DOHH2 (cell line): ENCODE measurements around the gene PRRT3.

Experiments used
- H3F3A ChIP-seq: fragments of 200-600 bp; sonication (generic), shearing (Covaris generic); 2 replicates; pipeline ENCODE4 v1.6.0; 2016; ENCODE audit warnings: antibody characterized with exemption, mild to moderate bottlenecking; ENCODE audit not compliant: control insufficient read depth, insufficient read depth
- H3K27ac ChIP-seq: fragments of 200-600 bp; sonication (generic); 2 replicates; pipeline ENCODE4 v1.5.1; 2014; ENCODE audit warnings: low read depth, mild to moderate bottlenecking, low read length, moderate library complexity
- H3K27me3 ChIP-seq: fragments of 200-600 bp; sonication (generic); 2 replicates; pipeline ENCODE4 v1.6.1; 2014; ENCODE audit warnings: mild to moderate bottlenecking, low read length, mixed read lengths; ENCODE audit not compliant: control insufficient read depth
- H3K36me3 ChIP-seq: fragments of 200-600 bp; sonication (generic); 2 replicates; pipeline ENCODE4 v1.6.1; 2014; ENCODE audit warnings: mild to moderate bottlenecking, low read length, moderate library complexity, mixed read lengths; ENCODE audit not compliant: control insufficient read depth
- H3K4me1 ChIP-seq: fragments of 200-600 bp; sonication (generic); 2 replicates; pipeline ENCODE4 v1.6.1; 2014; ENCODE audit warnings: mild to moderate bottlenecking, low read length, mixed read lengths; ENCODE audit not compliant: control insufficient read depth
- H3K4me2 ChIP-seq: fragments of 200-600 bp; sonication (generic); 2 replicates; pipeline ENCODE4 v1.6.0; 2014; ENCODE audit warnings: mild to moderate bottlenecking, low read length, moderate library complexity
- H3K4me3 ChIP-seq: fragments of 200-600 bp; sonication (generic); 2 replicates; pipeline ENCODE4 v1.5.1; 2014; ENCODE audit warnings: mild to moderate bottlenecking, low read length, mixed read lengths
- H3K79me2 ChIP-seq: fragments of 200-600 bp; sonication (generic); 2 replicates; pipeline ENCODE4 v1.6.1; 2014; ENCODE audit warnings: mild to moderate bottlenecking, low read length, mixed read lengths; ENCODE audit not compliant: control insufficient read depth
- H3K9me2 ChIP-seq: fragments of 200-600 bp; sonication (generic); replicated peaks from 2 replicates; pipeline ENCODE4 v1.6.1; 2014; ENCODE audit warnings: mild to moderate bottlenecking, low read length, mixed read lengths; ENCODE audit not compliant: control insufficient read depth
- H3K9me3 ChIP-seq: fragments of 200-600 bp; sonication (generic); 2 replicates; pipeline ENCODE4 v1.6.1; 2014; ENCODE audit warnings: antibody characterized with exemption, low read length, mixed read lengths; ENCODE audit not compliant: control insufficient read depth, insufficient read depth
- H4K20me1 ChIP-seq: fragments of 200-600 bp; sonication (generic); 2 replicates; pipeline ENCODE4 v1.6.0; 2014; ENCODE audit warnings: low read depth, mild to moderate bottlenecking, antibody characterized with exemption, low read length, moderate library complexity; ENCODE audit not compliant: control insufficient read depth, insufficient read depth
- CTCF ChIP-seq: fragments of 200-600 bp; sonication (generic); IDR thresholded peaks from one replicate; pipeline ENCODE4 v1.5.1; 2014; ENCODE audit warnings: antibody characterized with exemption, mild to moderate bottlenecking, low read depth, low read length; ENCODE audit not compliant: poor library complexity, severe bottlenecking
- EZH2phosphoT487 ChIP-seq: fragments of 200-600 bp; sonication (generic); IDR thresholded peaks from 2 replicates; pipeline ENCODE4 v1.6.1; 2017; ENCODE audit warnings: borderline replicate concordance, mild to moderate bottlenecking, antibody characterized with exemption, low read length, moderate library complexity, mixed read lengths

The PRRT3 gene

GRCh38 chr3:9986230-9986725 is 34.1 kb upstream of the PRRT3 start:
- no peaks in the 10 kb centered on the region for H4K20me1 ChIP-seq
- no peak overlapping the region for H3K27ac ChIP-seq
- peak overlapping the region; percentile 73 for H3K4me3 ChIP-seq
- H3K27me3 ChIP-seq = no peaks in the 10 kb centered on the region
- peaks cover 28% of the 10 kb centered on the region for H3K36me3 ChIP-seq
- TF ChIP-seq CTCF (no peak), EZH2phosphoT487 (no peak)
- peaks cover 77% of the 10 kb centered on the region for H3K79me2 ChIP-seq
- no peaks in the 10 kb centered on the region for H3K9me3 ChIP-seq
- H3K4me2 ChIP-seq = peak overlapping the region; percentile 67
- H3K4me1 ChIP-seq = peaks cover 22% of the 10 kb centered on the region
- H3F3A ChIP-seq = no peaks in the 10 kb centered on the region
- no peaks in the 10 kb centered on the region for H3K9me2 ChIP-seq

GRCh38 chr3:9980251-9980650 is 28.0 kb upstream of the PRRT3 start:
- Histone ChIP-seq H3K9me2 (no peaks in the 10 kb centered on the region), H4K20me1 (no peaks in the 10 kb centered on the region), H3K36me3 (peaks cover 25% of the 10 kb centered on the region), H3K4me2 (no peak overlapping the region), H3K4me3 (no peak overlapping the region), H3F3A (no peaks in the 10 kb centered on the region), H3K79me2 (peaks cover 21% of the 10 kb centered on the region), H3K27me3 (no peaks in the 10 kb centered on the region), H3K4me1 (peaks cover 4% of the 10 kb centered on the region), H3K9me3 (no peaks in the 10 kb centered on the region), H3K27ac (no peak overlapping the region)
- TF ChIP-seq CTCF = no peak
- TF ChIP-seq EZH2phosphoT487 = no peak

GRCh38 chr3:9978710-9979305 is 26.6 kb upstream of the PRRT3 start:
- Histone ChIP-seq H3K79me2 (peaks cover 14% of the 10 kb centered on the region), H4K20me1 (no peaks in the 10 kb centered on the region), H3K27me3 (no peaks in the 10 kb centered on the region), H3K4me2 (no peak overlapping the region), H3K9me2 (no peaks in the 10 kb centered on the region), H3K4me1 (0 out of 2 replicates have a peak, but pooled peaks cover 3% of the 10 kb centered on the region), H3K4me3 (no peak overlapping the region), H3F3A (no peaks in the 10 kb centered on the region), H3K36me3 (peaks cover 25% of the 10 kb centered on the region), H3K9me3 (no peaks in the 10 kb centered on the region), H3K27ac (no peak overlapping the region)
- TF ChIP-seq CTCF = no peak
- TF ChIP-seq EZH2phosphoT487 = no peak
